OCI-LY7 (cell line): ENCODE measurements around the gene CISD3. TPM values are rescaled to one million over a fixed set of nuclear protein-coding genes. Genes with fewer than 3 reads are reported as not detected.

Source experiments
- BruUV-seq: library from RNA; stranded (reverse); fragments of 400-500 nt; replicated peaks from 2 replicates; lab custom pipeline; 2021; lab: Mats Ljungman, UMichigan
- CTCF ChIA-PET: fragments of 300-600 bp; sonication (Branson Sonifier 250); formaldehyde crosslinking; loops from one replicate; lab custom pipeline; 2022; ENCODE audit warnings: antibody characterized with exemption; ENCODE audit not compliant: unreplicated experiment; lab: Charles Lee
- POLR2A ChIA-PET: fragments of 300-600 bp; sonication (Branson Sonifier 250); formaldehyde crosslinking; loops from one replicate; lab custom pipeline; 2022; ENCODE audit warnings: antibody characterized with exemption; lab: Charles Lee
- DNase-seq: peaks from one replicate; pipeline ENCODE4 v3.0.0-alpha.2; 2015; ENCODE audit warnings: low spot score
- H2AFZ ChIP-seq: fragments of 200-600 bp; sonication (generic), shearing (Covaris generic); 2 replicates; pipeline ENCODE4 v1.6.1; 2014; ENCODE audit warnings: mild to moderate bottlenecking, antibody characterized with exemption, low read length, moderate library complexity
- H3K27ac ChIP-seq: fragments of 200-600 bp; sonication (generic); 2 replicates; pipeline ENCODE4 v1.5.1; 2014; ENCODE audit warnings: mixed run types, low read depth, mild to moderate bottlenecking, moderate library complexity, low read length, inconsistent platforms; ENCODE audit not compliant: poor library complexity, severe bottlenecking
- H3K36me3 ChIP-seq: fragments of 200-600 bp; sonication (generic); 2 replicates; pipeline ENCODE4 v1.6.1; 2014; ENCODE audit warnings: mild to moderate bottlenecking, antibody characterized with exemption, low read length, moderate library complexity, mixed read lengths; ENCODE audit not compliant: insufficient read depth
- H3K4me1 ChIP-seq: fragments of 200-600 bp; sonication (generic); 2 replicates; pipeline ENCODE4 v1.5.1; 2014; ENCODE audit warnings: mild to moderate bottlenecking, low read length; ENCODE audit not compliant: insufficient read depth, poor library complexity, severe bottlenecking
- H3K4me2 ChIP-seq: fragments of 200-600 bp; sonication (generic); 2 replicates; pipeline ENCODE4 v1.6.1; 2014; ENCODE audit warnings: mild to moderate bottlenecking, low read length
- H3K4me3 ChIP-seq: fragments of 200-600 bp; sonication (generic); 2 replicates; pipeline ENCODE4 v1.5.1; 2014; ENCODE audit warnings: mild to moderate bottlenecking, low read depth, low read length; ENCODE audit not compliant: poor library complexity, severe bottlenecking
- H3K79me2 ChIP-seq: fragments of 200-600 bp; sonication (generic); 2 replicates; pipeline ENCODE4 v1.6.1; 2016; ENCODE audit warnings: low read depth, mild to moderate bottlenecking, low read length, moderate library complexity, mixed read lengths; ENCODE audit not compliant: insufficient read depth
- H3K9me2 ChIP-seq: fragments of 200-600 bp; sonication (generic); 2 replicates; pipeline ENCODE4 v1.6.1; 2016; ENCODE audit warnings: mild to moderate bottlenecking, low read length, mixed read lengths; ENCODE audit not compliant: insufficient read depth
- H3K9me3 ChIP-seq: fragments of 200-600 bp; sonication (generic); 2 replicates; pipeline ENCODE4 v1.6.1; 2014; ENCODE audit warnings: mild to moderate bottlenecking, mixed run types, low read length, mixed read lengths
- H4K20me1 ChIP-seq: fragments of 200-600 bp; sonication (generic); 2 replicates; pipeline ENCODE4 v1.6.1; 2014; ENCODE audit warnings: mild to moderate bottlenecking, antibody characterized with exemption, low read length, moderate library complexity, mixed read lengths; ENCODE audit not compliant: insufficient read depth
- EZH2phosphoT487 ChIP-seq: fragments of 200-600 bp; sonication (generic); IDR thresholded peaks from 2 replicates; pipeline ENCODE4 v1.6.1; 2018; ENCODE audit warnings: low read depth, borderline replicate concordance, mild to moderate bottlenecking, mixed run types, antibody characterized with exemption, low read length, moderate library complexity, mixed read lengths
- intact Hi-C: fragments of 100-400 bp; cut with micrococcal nuclease; formaldehyde crosslinking; loops from one replicate; pipeline ENCODE4 v1.10.0; 2022; ENCODE audit not compliant: unreplicated experiment
- total RNA-seq, 2 experiments: library from RNA; depleted of rRNA in 1 of 2; stranded (reverse); fragments of >200 nt in 1 of 2; shearing (Covaris generic) in 1 of 2; gene quantifications; 2 replicates each; pipeline ENCODE4 v1.2.3, GENCODE V29; 2014 to 2022
- TF ChIP-seq, protein P1 (sequence below): fragments of 200-600 bp; sonication (generic); conservative IDR thresholded peaks from 2 replicates; pipeline ENCODE4 v1.5.1; 2014; ENCODE audit warnings: mild to moderate bottlenecking, antibody characterized with exemption, low read length, moderate library complexity, mixed read lengths

The CISD3 gene
- total RNA-seq, 2 experiments from 2014 or later = 13.4 to 25.1 TPM

DNA sequence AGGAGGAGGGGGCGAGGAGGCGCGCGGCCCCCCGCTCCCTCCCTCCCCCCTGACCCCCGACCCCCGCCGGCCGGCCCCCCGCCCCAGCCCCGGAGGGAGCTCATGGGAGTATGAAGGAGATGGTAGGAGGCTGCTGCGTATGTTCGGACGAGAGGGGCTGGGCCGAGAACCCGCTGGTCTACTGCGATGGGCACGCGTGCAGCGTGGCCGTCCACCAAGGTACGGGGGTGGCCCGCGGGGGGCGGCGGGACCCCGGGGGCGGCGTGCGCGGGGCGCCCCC lies 24.7 kb upstream of the CISD3 start:
- Histone ChIP-seq H3K9me2 (no peaks in the 10 kb centered on the region), H3K9me3 (no peaks in the 10 kb centered on the region), H3K36me3 (peaks cover 35% of the 10 kb centered on the region), H3K79me2 (peaks cover 37% of the 10 kb centered on the region), H3K4me3 (peak overlapping the region; percentile 90), H3K4me2 (peak overlapping the region; percentile 98), H4K20me1 (peaks cover 12% of the 10 kb centered on the region; the same call in 1 of the 2 replicates), H3K4me1 (peaks cover 34% of the 10 kb centered on the region), H3K27ac (peak overlapping the region; percentile 62), H2AFZ (no peak overlapping the region)
- DNase-seq = peak; percentile 46
- CTCF ChIA-PET = no interaction called here
- no peak for TF ChIP-seq EZH2phosphoT487
- TF ChIP-seq, protein P1, sequence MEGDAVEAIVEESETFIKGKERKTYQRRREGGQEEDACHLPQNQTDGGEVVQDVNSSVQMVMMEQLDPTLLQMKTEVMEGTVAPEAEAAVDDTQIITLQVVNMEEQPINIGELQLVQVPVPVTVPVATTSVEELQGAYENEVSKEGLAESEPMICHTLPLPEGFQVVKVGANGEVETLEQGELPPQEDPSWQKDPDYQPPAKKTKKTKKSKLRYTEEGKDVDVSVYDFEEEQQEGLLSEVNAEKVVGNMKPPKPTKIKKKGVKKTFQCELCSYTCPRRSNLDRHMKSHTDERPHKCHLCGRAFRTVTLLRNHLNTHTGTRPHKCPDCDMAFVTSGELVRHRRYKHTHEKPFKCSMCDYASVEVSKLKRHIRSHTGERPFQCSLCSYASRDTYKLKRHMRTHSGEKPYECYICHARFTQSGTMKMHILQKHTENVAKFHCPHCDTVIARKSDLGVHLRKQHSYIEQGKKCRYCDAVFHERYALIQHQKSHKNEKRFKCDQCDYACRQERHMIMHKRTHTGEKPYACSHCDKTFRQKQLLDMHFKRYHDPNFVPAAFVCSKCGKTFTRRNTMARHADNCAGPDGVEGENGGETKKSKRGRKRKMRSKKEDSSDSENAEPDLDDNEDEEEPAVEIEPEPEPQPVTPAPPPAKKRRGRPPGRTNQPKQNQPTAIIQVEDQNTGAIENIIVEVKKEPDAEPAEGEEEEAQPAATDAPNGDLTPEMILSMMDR = no peak
- POLR2A ChIA-PET = interaction anchor here (1.0 to 1.7 kb wide), 2 partner anchors 13 to 15 kb away, joined by 3 to 6 read pairs; no protein-coding TSS in a partner anchor
- intact Hi-C loops = loop anchor here (1.0 kb wide), 1 partner anchor 29 kb away; no protein-coding TSS in a partner anchor
- BruUV-seq = no TSS peak

DNA sequence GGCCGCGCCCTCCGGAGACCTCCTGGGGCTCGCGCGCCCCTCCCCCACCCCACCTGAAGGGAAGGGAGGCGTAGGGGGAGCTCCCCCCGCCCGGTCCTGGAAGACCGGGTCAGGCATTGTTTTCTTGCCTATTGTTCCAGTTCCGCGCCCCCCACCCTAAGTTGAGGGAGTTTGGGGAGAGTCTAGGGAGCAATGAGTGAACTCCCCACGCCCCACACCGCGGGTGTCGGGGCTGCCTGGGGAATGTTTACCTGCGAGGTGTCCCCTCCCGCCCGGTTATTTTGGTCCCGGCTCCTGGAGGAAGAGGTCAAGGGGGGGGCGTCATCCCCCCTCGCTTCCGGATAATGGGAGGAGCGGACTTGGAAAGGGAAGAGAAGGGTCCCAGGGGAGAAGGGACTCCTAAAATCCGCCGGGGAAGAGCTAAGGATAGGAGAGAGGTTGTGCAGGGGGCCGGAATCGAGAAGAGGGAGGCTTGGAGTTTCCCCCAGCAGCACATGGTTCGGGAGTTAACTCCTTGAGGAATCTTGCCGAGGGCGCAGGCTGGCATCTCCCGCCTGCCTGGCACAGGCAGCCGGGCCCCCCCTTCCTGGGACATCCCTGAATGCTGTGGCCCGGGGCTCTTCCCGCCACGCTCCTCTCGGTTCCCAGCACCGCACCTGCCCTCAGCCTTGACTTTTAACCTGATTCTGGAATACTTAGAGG lies 24.2 kb upstream of the CISD3 start:
- Histone ChIP-seq H3K9me2 (no peaks in the 10 kb centered on the region), H3K4me2 (peak overlapping the region; percentile 98), H3K9me3 (no peaks in the 10 kb centered on the region), H4K20me1 (peaks cover 12% of the 10 kb centered on the region; the same call in 1 of the 2 replicates), H3K4me3 (peak overlapping the region; percentile 90), H3K79me2 (peaks cover 37% of the 10 kb centered on the region), H3K4me1 (peaks cover 29% of the 10 kb centered on the region), H3K27ac (peak overlapping the region; percentile 62), H2AFZ (no peak overlapping the region), H3K36me3 (peaks cover 39% of the 10 kb centered on the region)
- TF ChIP-seq, protein P1 = no peak
- no peak for TF ChIP-seq EZH2phosphoT487
- no TSS peak for BruUV-seq
- intact Hi-C loops = loop anchor here (1.0 kb wide), 1 partner anchor 28 kb away; no protein-coding TSS in a partner anchor
- DNase-seq = no peak
- ChIA-PET POLR2A (interaction anchor here (1.7 kb wide), 1 partner anchor 13 kb away, joined by 6 read pairs; no protein-coding TSS in a partner anchor), CTCF (interaction anchor here (0.6 to 1.1 kb wide), 2 partner anchors 17 to 122 kb away, joined by 3 to 4 read pairs; no protein-coding TSS in a partner anchor)
